HG02642 (cell line): Measurements from ENCODE around the gene EIF2AK2.

Experiments used
- ATAC-seq: cut with Tn5 transposase; IDR thresholded peaks from one replicate; pipeline ENCODE4 v1.9.1; 2021; ENCODE audit warnings: mild to moderate bottlenecking; ENCODE audit not compliant: unreplicated experiment, poor library complexity

Gene EIF2AK2

GRCh38 chr2:37105150-37105549, 51.6 kb downstream of the EIF2AK2 start:
- ATAC-seq: no peak

GRCh38 chr2:37104178-37104577, 52.6 kb downstream of the EIF2AK2 start:
- no peak for ATAC-seq

GRCh38 chr2:37102588-37102987, 54.2 kb downstream of the EIF2AK2 start:
- no peak for ATAC-seq

- ATAC-seq: no peak
Measured at GRCh38 chr2:37100054-37100453, 56.7 kb downstream of the EIF2AK2 start.

GRCh38 chr2:37098416-37099118, 58.2 kb downstream of the EIF2AK2 start:
- ATAC-seq: no peak

GRCh38 chr2:37096568-37096967, 60.2 kb downstream of the EIF2AK2 start:
- no peak for ATAC-seq

- peak; percentile 47 for ATAC-seq
Measured at GRCh38 chr2:37091873-37092272, 64.9 kb downstream of the EIF2AK2 start.

GRCh38 chr2:37090019-37090477, 66.7 kb downstream of the EIF2AK2 start:
- ATAC-seq: peak; percentile 80

GRCh38 chr2:37085731-37086147, 71.0 kb downstream of the EIF2AK2 start:
- no peak for ATAC-seq

GRCh38 chr2:37084797-37085196, 72.0 kb downstream of the EIF2AK2 start:
- no peak for ATAC-seq

GRCh38 chr2:37083873-37084794, 72.6 kb downstream of the EIF2AK2 start, which contains the start of the genes GPATCH11 and HEATR5B:
Gene GPATCH11, plus strand, starts transcription at chr2:37084518. Its CDS starts 3,864 bp downstream, at chr2:37088382.
Gene HEATR5B, minus strand, starts transcription at chr2:37084372. Its CDS starts 958 bp downstream, at chr2:37083414.
- ATAC-seq: peak; percentile 89

- no peak for ATAC-seq
Measured at GRCh38 chr2:37080689-37081088, 76.1 kb downstream of the EIF2AK2 start.

- no peak for ATAC-seq
Measured at GRCh38 chr2:37080266-37080665, 76.5 kb downstream of the EIF2AK2 start.

GRCh38 chr2:37070931-37071330, 85.8 kb downstream of the EIF2AK2 start:
- ATAC-seq: no peak

- ATAC-seq: no peak
Measured at GRCh38 chr2:37068686-37069085, 88.1 kb downstream of the EIF2AK2 start.

- ATAC-seq: no peak
Measured at GRCh38 chr2:37061776-37062175, 95.0 kb downstream of the EIF2AK2 start.

GRCh38 chr2:37061013-37061711, 95.6 kb downstream of the EIF2AK2 start:
- ATAC-seq: no peak

GRCh38 chr2:37060446-37060845, 96.3 kb downstream of the EIF2AK2 start:
- no peak for ATAC-seq

GRCh38 chr2:37059841-37060240, 96.9 kb downstream of the EIF2AK2 start:
- no peak for ATAC-seq

GRCh38 chr2:37052600-37053332, 104.0 kb downstream of the EIF2AK2 start:
- no peak for ATAC-seq
